Mammary epithelial cell (primary cell): ENCODE results near the gene TNFRSF14.

Source experiments
- CTCF ChIP-seq, 2 donors: IDR thresholded peaks in 1 of 2; conservative IDR thresholded peaks in 1 of 2; 2 replicates each; pipeline ENCODE4 v1.5.1; 2011 to 2012; ENCODE audit warnings: inconsistent platforms in 2 of 2, low read length in 2 of 2, mild to moderate bottlenecking in 2 of 2, control low read depth in 1 of 2, low read depth in 1 of 2; ENCODE audit not compliant: insufficient read depth in 1 of 2; ENCODE audit errors: extremely low read depth in 1 of 2
- EZH2 ChIP-seq: IDR thresholded peaks from 2 replicates; pipeline ENCODE4 v1.6.1; 2012; ENCODE audit warnings: low read length, inconsistent platforms, borderline replicate concordance

- TF ChIP-seq EZH2 (no peak), CTCF (conservative IDR thresholded peaks at IDR 0.05 in 1 of 2, IDR thresholded peaks at IDR 0.05 in 1 of 2; ENCODE audit: extremely low read depth in 1 of 2, insufficient read depth in 1 of 2, low read depth in 1 of 2, low read length in 2 of 2) (no peak)
These were observed 39.2 kb upstream of the TNFRSF14 start for GRCh38 chr1:2516946-2517345.
